GM23338 (cell line): ENCODE data around the gene DLL1.

Source experiments
- CTCF ChIP-seq, 2 experiments: fragments of 200-600 bp in 1 of 2; sonication (generic) in 1 of 2; conservative IDR thresholded peaks; 2 replicates each; pipeline versions ENCODE4 v1.5.1 to v1.6.1; 2016 to 2017; ENCODE audit warnings: antibody characterized with exemption in 2 of 2, low read depth in 2 of 2, mild to moderate bottlenecking in 2 of 2, moderate library complexity in 1 of 2
- EZH2 ChIP-seq: fragments of 200-600 bp; sonication (generic); IDR thresholded peaks from one replicate; pipeline ENCODE4 v1.8.0; 2017; ENCODE audit warnings: antibody characterized with exemption, mild to moderate bottlenecking, low read depth; ENCODE audit not compliant: unreplicated experiment
- EZH2phosphoT487 ChIP-seq: fragments of 200-600 bp; sonication (generic); IDR thresholded peaks from one replicate; pipeline ENCODE4 v1.8.1; 2018; ENCODE audit warnings: antibody characterized with exemption; ENCODE audit not compliant: unreplicated experiment
- POLR2AphosphoS5 ChIP-seq: IDR thresholded peaks from 2 replicates; pipeline ENCODE4 v1.6.1; 2016; ENCODE audit warnings: antibody characterized with exemption, low read depth

DNA sequence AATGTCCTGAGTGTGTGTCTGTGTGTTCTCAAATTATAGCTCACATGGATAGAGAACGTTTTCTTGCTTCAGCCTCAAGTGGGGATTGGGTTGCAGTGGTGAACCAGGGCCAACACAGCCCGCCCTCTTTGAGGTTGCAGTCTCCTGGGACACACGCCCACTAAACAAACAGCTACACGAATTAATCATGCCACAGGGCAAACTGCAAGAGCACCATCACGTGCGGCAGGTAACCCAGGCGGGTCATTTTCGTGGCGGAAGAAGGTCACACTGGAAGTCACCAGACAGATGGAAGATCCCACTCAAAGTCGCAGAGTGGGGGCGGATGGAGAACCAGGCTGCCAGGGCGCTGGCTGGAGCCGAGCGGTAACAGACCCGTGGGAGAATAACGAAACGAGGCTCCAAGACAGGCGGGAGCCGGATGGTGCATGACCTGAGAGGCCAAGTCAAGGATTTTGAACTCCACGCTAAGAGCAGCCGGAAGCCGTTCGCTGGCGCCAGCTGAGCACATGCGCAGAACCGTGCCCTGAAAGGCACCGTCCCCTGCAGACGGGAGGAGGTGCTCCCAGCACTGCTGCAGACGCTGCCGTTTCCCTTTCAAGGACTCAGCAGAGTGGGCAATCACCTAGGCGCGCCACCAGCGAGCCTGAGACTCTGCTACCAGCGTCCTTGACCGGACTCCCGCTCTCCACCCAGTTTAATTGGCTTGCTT lies 10.7 kb downstream of the DLL1 start:
- TF ChIP-seq CTCF (conservative IDR thresholded peaks at IDR 0.05; ENCODE audit: low read depth in 2 of 2) = no peak
- TF ChIP-seq EZH2phosphoT487 = no peak
- no peak for TF ChIP-seq POLR2AphosphoS5
- TF ChIP-seq EZH2 = no peak
